ENCODE data around the gene EPHA1.

EPHA1 gene

DNA sequence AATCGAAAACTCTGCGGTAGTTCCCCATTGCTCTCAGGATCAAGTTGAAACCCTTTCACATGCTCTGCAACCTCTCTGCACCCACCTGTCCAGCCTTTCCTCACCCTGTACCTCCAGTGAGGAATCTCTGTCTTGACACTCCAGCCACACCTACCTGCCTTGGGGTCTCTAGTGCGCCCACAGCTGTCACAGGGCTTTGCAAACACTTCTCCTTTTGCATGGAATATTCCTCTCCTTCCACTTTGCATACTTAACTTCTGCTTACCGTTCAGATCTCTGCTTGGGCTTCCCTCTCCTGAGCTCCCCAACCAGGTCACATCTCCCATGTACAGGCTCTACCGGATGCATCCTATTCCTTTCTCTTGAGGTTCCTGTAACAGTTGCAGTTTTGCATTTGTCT is 34.1 kb downstream of the EPHA1 start:
- no peak for DNase-seq (ENCODE audit: low spot score)

DNA sequence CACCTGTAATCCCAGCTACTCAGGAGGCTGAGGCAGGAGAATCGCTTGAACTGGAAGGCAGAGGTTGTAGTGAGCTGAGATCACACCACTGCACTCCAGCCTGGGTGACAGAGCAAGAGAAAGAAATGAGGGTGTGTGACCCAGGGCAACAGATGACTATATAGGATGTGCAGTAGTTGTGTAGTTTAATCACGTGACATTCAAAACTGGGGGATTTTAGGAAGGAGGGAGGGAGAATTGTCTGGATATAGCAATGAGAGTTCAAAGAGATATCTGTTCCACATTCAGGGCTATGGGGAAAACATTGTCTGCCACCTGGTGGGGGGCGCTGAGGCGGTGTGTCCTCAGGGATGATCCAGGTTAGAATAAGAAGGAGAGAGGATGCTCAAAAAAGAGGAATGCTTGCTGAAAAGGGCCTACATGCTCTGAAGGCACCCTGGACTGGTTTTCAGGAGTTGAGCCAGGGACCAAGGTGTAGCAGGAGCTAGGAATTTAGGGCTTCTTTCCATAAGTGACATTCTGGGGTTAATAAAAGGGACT is 35.3 kb downstream of the EPHA1 start:
- DNase-seq (ENCODE audit: low spot score), result no peak

DNA sequence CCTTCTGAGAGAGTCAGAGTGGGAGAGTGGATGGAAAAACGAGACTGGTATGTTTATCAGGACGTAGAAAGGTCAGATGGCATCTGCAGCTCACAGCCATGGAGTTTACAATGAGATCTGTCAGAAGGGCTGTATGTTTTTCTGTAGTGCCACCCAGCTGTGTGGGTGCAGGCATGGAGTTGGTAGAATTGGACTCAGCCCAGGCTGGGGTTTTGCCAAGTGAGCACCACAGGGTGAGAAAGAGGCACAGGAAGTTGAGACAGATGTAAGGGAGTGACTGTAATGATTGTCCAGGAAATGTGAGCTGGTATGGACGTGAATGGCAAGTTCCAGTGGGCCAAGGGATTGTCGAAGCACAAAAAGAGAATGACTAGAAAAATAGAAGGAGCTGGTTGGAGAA is 36.6 kb downstream of the EPHA1 start:
- DNase-seq (ENCODE audit: low spot score), result no peak

DNA sequence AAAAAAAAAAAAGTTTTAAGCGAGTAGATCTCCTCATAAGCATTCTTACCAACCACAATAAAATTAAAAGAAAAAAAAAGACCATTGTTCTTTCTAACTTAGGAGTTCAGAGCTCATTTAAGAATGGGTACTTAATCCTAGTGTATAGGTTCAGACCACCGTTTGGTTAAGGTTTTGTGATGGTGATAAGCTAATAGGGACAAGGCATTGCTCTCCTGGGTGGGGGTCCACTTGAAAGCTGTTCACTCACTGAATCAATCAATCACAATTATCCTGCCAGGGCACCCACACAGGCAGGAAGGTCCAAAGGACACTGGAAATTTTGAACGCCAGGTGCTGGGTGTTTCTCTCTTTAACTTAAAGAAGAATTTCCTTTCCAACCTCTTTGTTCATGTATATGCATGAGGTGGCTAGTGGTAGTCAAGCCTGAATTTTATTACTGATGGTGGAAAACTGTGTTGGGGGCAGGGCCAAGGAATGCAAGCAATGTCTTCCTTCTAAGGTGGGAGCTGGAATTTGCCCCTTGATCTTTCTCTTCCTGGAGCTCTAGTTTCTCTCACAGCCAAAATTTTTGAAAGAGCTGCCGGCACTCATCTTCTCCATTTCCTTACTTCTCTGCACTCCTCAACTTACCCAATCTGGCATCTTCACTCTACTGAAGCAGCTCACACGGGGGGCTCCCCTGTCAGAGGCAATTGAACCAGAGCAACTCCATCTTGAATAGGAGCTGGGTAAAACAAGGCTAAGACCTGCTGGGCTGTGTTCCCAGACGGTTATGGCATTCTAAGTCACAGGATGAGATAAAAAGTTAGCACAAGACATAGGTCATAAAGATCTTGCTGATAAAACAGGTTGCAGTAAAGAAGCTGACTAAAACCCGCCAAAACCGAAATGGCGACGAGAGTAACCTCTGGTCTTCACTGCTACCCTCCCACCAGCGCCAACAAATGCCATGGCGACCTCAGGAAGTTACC is 38.7 kb downstream of the EPHA1 start:
- no peak for DNase-seq (ENCODE audit: low spot score)

DNA sequence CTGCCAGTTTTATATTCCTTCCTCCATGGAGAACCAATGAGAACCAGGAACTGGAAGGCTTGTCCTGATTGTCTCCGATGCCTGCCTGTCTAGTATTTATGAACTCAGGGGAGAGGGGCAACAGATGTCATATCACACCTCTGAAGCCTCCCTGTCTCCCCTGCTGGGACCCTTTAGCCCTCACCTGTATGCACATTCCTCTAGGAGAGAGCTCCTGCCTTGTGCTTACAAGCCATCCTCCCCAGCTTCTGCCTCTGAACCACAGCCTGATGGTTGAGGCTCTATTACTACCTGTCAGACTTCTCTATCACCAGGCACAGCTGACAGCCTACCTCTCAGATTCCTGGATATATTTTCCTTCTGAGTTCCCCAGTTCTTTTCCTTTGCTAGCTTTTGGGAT is 40.3 kb downstream of the EPHA1 start:
- no peak for DNase-seq (ENCODE audit: low spot score)

DNA sequence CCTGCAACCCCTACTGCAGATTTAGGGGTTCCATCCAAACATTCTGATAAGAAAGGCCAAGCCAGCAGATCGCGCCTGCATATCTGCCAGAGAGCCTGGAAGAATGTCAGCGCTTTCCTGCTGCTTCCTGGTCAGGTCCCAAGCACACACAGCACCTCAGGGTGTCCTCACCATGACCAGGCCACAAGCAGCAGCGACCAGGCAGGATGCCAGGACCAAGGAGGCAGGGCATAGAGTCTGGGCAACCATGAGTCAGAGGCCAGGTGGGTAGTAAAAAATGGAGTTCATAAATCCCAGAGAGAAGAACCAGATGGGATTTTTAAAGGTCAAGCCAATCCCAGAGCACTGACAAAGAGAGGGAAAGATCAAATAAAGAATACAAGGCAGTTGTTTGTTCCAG is 40.7 kb downstream of the EPHA1 start:
- no peak for DNase-seq (ENCODE audit: low spot score)

DNA sequence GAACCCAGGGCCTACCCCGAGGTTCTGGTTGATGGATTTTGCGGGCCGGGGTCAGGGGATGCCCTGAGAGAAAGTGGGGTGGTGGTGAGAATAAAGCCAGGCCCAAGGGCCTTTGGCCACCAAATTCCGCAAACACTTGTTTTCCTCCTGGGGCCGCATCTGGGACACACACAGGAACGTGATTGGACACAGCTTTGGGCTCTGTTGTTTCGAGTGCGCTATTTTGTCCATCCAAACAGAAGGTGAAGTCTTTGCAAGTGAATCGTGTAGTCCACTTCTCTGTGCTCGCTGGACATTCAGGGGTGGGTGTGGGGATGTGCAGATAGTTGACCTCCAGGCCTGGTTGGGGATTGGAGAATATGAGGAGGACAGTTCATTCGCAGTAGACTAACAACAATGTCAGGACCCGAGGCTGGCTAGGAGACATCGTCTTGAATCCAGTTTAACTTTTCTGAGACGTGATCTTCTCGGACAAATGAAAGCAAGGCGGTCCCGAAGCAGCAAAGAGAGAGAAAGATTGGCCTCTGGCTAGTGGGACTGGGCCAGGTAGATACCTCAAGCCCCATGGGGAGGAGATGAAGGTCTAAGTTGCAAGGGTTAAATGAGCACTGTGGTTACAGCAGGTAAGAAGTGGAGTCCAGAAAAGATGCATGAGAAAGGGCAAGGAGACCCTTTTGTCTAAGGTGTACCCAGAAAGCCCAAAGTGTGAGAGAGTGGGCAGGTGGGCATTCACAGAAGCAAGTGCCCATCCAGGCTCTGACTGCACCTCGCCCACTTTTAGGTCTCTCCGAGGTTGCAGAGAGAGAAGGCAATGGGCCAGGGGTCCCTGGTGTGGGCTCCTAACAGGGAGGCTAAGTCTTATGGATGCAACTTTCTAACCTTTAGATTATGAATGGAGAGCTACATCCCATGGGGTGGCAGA is 45.4 kb downstream of the EPHA1 start:
- DNase-seq (ENCODE audit: low spot score), result no peak

DNA sequence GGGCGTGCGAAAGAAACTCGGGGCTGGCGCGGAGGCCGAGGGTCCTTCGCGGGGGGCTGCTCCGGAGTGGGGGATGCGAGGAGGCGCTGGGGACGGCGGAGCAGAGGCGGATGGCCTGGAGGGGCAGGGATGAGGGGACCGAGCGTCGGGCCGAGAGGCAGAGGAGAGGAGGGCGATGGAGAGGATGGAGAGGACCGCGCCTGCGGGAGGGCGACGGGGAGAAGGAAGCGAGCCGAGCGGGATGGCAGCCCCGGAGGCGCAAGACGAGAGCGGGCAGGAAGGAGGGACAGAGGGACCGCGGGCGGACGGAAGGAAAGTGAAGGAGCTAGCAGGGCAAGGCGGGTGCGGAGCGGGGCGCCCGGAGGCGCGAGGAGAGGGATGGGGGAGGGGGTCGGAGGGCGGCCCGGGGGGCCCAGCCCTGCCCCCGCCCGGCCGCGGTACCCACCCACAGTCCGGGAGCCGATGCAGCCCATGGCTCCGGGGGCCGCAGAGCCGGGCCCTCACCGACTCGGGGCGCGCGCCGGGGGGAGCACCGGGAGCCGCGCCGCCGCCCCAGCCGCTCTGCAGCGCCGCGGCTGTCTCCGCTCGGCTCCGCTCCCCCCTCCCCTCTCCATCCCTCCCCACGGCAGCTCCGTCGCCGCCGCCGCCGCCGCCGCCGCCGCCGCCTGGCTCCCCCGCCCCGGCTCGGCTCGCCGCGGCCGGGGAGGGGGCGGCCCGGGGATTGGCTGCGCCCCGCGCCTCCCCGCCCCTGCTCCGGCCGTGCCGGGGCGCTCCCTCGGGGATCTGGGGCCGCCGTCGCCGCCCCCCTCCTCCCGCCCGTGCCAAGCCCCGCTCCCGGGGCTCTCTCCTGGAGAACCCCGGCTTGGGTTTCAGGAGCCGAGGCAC is 46.3 kb downstream of the EPHA1 start, which contains the start of gene FAM131B:
Gene FAM131B, minus strand, starts transcription at position 583 of the 885 bp plus-strand sequence. Its CDS starts 110 bp downstream, at position 473.
- no peak for DNase-seq (ENCODE audit: low spot score)

DNA sequence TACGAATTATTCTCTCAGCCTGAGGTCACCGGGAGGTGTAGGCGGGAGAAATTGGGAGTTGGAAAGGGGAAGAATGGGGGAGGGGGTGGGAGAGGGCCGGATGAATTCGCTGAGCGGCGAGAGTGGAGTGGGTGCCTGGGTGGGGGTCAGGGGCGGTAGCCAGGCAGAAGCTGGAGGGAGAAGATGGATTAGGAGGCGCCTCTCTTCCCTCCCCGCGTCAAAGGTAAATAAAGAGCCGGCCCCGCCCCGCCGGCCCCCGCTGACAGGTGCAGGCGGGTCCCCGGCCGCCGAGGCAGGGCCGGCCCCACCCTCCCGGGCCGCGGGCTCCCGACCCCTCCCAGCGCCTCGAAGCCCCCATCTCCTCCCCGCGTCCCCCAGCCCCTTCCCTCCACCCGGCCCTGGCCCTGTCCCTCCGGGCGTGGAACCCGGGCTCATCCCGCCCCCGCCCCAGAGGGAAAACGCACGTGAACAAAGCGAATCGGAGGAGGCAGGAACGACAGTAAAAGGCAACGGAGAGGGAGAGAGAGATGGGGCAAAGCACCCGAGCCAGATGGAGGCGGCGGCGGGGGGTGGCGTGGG is 47.0 kb downstream of the EPHA1 start:
- no peak for DNase-seq (ENCODE audit: low spot score)

DNA sequence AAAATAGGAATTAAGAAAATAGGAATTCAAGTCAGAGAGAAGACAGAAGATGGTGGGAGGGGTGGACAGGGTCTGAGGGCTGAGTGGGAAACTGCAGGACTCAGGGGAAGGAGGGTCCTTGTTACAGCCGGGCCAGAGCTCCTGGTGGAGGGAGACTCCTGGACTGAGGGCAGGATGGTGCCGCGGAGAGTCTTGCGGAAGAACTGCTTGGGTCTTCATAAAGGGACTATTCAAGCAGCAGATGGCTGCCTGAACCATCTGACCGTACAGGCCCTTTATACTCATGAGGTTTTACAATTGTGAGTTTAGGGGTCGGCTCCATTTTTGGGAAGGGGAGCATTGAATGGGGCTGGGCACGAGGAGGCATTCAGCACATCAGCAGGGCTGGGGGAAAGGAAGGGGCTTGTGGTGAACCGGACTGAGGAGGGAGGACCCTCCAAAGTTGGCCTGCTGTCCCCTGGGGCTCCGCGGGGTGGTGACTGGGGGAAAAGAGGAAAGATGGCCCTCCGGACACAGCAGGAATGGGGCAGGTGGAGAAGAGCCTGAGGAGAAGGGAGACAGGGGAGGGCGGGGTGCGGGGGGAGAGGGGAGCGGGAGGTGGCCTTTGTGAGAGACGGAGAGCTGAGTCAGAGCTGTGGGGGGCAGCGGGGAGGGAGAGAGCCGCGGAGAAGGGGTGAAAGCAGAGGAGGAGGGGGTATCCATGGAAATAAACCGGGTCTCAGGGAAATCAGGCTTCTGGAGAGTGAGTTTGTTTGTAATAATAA is 47.7 kb downstream of the EPHA1 start:
- no peak for DNase-seq (ENCODE audit: low spot score)

DNA sequence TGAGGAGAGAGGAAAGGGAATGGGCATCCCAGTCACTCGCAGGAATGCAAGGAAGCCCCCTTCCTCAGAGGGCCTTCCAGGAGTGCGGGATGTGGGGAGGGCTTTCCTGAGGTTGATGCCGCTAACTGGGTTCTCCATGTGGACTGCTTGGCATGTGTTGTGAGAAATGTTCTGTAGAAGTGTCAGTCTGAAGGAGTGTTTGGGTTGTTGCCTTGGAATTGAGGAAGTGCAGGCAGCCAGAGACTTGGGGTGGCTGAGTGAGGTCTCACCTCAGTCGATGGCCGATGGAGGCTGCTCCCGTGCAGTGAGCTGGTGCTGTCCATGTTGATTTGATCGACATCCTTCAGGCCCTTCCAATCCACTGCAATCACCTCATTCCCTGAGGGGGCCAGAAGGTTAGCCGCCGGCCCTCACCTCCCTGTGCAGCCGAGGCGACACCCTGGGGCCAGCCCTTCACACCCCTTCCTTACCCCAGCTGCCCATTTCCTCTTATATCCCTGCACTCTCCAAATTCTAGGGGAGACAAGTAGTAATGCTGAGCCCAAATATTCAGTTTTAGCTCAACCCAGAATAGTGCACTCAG is 48.8 kb downstream of the EPHA1 start:
- DNase-seq (ENCODE audit: low spot score), result no peak

DNA sequence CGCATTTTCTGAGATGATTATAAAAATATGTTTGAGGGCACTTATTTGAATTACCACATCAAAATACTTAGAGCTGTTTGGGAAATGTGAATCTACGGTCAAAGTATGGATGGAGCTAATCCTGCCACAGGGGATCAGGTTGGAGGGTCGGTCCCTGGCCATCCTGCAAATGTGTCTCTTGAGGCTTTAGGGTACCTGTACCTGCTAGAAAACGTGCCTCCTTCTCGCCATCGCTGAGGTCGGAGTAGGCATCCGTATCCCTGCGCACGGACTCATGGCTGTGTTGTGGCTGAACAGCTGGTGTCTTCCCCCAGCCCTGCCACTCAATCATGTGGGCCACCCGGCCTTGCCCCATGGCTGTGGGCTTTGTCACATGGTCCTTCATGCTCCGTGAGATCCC is 50.0 kb downstream of the EPHA1 start:
- no peak for DNase-seq (ENCODE audit: low spot score)

DNA sequence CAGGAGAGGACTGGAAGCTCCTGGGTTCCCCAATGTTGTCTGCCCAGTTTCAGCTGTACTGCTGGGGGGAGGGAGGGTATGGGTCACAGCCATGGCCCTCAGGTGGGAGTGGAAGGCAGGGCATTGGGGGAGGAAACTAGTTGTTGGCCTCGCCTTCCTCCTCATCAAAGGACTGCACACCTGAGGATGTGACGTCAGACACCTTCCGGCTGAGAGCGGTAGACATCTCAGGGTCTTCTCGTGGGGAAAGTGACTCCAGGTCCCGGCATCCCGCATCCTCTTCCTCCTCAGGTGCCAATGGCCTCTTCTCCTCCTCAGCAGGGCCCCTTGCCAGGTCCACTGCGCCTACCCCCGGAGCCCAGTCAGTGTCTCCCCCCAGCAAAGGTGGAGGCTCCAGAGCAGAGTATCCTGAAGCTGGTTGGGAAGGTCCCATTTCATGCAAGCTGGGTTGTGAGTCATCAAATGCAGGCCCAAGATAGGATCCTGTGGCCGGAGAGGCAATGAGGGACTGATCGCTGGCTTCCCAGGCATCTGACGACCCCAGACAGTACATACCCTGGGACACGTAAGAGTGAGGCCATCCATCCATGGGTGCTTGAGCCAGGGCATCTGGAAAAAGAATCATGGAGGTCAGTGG is 52.1 kb downstream of the EPHA1 start:
- DNase-seq (ENCODE audit: low spot score), result no peak

DNA sequence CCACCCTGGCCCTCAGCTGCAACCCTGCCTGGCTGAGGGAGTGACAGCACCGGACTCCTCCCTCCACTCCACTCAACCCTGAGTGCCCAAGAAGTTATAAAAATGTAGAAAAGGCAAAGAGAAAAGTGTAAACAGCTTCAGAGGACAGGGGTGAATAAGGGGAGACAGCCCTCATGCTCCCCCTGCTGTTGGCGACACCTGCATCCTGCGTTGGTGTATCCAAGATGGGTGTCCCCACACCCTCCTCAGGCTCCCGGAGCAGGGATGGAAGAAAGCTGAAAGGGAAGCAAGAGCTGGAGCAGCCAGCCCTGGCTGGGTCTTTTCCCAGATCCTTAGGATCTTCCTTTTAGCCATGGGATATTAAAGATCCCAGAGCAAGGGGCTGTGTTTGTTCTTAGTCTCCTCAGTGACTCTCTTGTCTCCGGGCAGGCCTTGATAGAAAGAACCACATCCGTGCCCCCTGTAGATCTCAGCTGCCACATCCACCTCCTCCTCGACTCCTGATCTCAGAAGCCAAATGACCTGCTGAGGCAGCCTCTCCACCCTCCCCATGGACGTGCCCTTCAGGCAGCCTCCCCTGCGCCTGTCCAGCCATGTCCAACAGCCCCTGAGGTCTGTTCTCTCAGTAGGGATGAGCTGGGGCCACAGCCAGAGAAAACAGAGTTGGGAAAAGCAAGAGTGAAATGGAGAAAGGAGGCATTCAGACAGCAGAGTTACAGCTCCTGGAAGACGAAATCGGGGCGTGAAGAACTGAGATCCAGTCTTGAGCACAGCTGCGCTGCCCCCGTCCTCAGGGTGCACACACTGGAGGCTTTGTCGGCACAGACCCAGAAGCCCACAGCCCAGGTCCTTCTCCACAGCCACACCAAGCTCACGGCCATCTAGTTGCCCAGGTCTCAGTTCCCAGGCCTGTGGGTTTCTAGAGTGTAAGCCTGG is 52.9 kb downstream of the EPHA1 start:
- no peak for DNase-seq (ENCODE audit: low spot score)

DNA sequence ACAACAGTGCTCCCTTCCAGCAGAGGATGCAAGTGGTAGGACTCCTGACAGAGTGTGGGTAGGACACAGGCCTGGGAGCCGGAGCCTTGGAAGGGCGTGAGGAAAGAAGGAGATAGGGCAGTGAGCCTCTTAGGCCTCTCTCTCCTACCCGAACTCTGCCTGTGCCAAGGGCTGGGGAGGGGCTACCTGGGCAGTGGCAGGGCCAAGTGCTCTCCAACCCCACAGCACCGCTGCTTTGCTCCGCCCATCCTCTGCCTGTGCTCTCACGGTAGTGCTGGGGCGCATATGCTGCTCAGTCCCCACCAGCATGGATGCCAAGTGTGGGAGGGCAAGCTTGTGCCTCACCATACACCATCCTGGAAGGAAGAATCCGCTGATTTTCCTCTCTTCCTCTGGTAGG is 53.7 kb downstream of the EPHA1 start:
- DNase-seq (ENCODE audit: low spot score), result no peak

DNA sequence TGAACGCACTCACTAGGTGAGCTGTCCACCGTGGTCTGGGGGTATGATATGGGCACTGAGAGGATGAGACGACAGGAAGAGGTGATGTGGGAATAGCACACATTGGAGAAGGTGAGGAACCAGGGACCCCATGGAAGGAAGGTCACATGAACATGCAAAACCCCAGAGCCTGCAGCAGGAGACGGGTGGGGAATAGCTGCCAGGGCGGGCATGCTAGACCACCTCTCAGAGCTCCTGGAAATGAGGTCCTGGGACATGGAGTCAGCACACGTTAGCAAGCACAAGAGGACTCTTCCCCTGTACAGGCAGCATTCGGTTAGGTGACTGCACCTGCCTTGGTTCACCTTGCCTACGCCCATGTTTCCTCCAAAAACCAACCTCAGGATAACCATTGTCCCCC is 54.3 kb downstream of the EPHA1 start:
- DNase-seq (ENCODE audit: low spot score), result no peak

DNA sequence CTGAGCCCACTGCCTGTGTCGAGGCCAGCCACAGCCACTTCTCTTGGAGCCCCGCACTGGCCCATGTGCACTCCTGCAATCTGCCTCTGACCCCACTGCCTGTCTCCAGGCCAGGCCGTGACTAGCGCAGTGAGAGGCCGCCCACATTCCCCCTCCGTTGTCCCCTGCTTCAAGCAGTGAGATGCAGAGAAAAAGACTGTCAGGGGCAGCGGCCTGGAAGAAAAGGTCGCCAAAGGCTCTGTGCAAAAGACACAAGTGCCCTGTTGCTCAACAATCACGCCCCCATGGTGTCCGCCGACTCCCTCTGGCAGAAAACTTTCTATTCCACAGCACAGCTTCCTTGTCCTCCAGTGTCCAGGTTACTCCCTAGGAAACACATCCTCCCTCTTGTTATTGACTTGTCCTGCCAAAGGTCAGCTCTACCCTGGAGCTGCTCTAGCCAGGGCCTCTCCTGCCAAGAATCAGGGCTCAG is 56.1 kb downstream of the EPHA1 start:
- DNase-seq (ENCODE audit: low spot score), result no peak

DNA sequence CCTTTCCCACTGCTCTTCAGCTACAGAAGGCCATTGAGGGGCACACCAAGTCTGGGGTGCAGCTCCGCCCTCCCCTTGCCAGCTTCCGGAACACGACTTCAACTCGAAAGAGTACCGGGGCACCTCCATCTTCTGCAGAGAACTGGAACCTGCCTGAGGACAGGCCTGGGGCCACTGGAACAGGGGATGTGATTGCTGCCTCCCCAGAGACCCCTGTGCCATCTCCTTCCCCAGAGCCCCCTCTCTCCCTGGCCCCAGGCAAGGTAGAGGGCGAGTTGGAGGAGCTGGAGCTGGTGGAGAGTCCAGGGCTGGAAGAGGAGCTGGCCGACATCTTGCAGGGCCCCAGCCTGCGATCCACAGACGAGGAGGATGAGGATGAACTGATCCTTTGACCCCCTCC is 57.1 kb downstream of the EPHA1 start:
- DNase-seq (ENCODE audit: low spot score), result no peak
